Measurements from ENCODE around the gene OSR1.

DNA sequence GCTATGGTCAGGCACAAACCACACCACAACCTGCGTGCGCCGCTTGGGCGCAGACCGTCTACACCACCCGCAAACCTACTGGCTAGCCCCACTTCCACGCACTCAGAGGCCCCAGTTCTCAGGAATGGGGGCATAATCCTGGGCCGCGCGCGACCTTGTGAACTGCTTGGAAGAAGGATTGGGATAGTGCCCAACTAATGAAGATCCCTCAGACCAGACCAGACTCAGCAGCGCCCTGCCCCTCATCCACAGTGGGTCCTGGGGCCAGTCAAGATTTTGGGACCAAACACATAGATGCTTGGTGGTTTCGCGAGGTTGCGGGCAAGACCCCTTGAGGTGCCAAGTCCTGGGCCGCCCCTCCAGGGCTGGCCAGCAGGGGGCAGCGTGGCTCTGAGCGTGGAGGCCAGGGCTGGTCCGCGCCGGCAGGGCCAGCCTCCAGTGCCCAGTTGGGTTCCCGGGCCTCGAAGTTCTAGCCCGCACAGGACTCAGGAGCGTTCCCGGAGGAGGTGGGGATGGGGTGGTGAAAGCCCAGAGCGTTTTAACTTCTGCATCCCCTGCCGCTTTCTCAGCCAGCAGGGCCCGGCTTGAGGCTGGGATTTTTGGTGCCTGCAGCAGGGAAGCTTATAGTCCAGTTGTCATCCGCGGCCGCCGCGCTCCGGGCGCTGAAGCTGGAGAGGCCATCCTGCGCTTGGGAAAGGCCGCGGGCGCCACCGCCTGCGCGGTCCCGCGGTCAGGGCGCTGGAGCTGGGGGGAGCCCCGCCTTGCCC, 8.3 kb downstream of the OSR1 start:
- TF ChIP-seq, protein P1, sequence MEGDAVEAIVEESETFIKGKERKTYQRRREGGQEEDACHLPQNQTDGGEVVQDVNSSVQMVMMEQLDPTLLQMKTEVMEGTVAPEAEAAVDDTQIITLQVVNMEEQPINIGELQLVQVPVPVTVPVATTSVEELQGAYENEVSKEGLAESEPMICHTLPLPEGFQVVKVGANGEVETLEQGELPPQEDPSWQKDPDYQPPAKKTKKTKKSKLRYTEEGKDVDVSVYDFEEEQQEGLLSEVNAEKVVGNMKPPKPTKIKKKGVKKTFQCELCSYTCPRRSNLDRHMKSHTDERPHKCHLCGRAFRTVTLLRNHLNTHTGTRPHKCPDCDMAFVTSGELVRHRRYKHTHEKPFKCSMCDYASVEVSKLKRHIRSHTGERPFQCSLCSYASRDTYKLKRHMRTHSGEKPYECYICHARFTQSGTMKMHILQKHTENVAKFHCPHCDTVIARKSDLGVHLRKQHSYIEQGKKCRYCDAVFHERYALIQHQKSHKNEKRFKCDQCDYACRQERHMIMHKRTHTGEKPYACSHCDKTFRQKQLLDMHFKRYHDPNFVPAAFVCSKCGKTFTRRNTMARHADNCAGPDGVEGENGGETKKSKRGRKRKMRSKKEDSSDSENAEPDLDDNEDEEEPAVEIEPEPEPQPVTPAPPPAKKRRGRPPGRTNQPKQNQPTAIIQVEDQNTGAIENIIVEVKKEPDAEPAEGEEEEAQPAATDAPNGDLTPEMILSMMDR (conservative IDR thresholded peaks at IDR 0.05 in 1 of 2, IDR thresholded peaks at IDR 0.05 in 1 of 2; ENCODE audit: low read depth in 1 of 2, low read length in 2 of 2) = peak; percentile 33 to 46
- no peak for TF ChIP-seq EZH2 (IDR thresholded peaks at IDR 0.05; ENCODE audit: low read length, missing control alignments)
